Hematopoietic multipotent progenitor cell treated with erythropoietin and hydrocortisone succinate and interleukin-3 and kit ligand, for 17 days (in vitro differentiated cells): ENCODE results near the gene KCNG2.

Experiments
- DNase-seq: peaks from one replicate; pipeline ENCODE4 v3.0.0-alpha.2; 2015; ENCODE audit warnings: low spot score

The KCNG2 gene

DNA sequence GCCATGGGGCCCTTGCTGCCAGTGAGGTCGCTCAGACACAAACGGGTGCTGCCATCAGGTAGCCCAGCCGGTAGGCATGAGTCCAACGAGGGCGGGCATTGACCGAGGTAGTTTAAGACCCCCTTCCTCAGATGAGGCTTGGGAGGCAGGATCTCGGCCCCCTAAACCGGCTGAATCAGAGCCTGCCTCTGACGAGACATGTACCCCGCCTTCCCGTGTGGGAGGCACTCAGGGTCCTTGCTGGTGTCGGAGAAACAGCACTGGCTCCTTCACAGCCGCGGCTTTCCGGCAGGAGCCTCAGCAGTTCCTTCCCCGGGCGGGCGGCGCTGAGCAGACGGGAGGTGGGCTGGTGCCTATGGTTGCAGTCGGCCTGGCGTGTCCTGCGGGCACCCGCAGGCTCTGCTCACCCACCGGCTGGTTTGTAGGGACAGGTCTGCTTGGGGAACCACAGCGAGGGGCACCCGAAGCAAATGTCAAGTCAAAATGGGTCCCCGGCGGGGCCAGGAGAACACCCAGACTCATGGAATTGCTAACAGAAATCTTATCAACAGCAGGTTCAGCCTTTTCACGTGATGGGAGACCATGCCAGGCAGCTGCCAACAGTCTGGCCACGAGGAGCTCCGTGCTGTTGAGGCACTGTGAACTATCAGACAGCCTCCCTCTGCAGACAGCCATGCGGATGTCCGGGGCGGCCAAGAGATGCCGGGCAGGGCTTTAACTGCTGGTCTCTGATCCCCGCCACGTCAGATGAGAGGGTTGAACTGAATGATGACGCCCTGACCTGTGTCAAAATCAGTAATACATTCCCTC is 2.8 kb downstream of the KCNG2 start:
- no peak for DNase-seq

DNA sequence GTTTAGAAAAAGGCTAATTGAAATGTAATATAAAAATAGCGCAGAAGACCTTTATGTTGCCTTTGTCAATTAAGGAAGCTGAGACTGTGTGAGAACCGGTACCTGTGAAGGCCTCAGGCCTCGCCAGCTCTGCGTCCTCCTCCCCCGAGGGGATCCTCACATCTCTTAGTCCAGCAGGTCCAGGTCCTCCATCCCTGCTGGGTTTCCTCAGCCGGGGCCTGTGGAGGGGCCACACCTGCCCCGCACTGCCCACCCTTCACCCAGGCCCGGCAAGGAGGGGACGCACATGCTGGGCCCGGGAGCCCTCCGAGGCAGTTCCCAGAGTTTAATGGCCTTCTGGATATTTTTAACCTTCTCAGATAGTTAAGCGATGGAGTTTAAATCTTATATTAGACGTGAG is 3.5 kb downstream of the KCNG2 start:
- no peak for DNase-seq

DNA sequence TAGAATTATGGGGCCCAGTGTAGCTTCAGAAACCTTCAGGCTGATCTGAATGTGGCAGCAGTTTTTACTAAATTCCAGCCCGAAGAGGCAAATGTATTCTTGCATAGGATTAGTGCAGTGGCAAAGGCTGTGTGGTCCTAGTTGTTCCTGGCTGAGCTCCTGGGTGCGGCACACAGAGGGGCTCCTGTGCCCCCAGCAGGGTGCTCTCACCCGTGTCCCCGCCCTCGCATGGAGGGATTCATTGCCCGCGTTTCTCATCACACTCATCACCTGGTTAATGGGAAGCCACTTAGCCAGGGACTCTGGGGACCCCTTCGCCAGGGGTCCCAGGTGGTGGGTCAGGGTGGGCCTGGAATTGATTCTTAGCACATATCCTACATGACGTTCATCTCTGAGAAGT is 3.9 kb downstream of the KCNG2 start:
- no peak for DNase-seq

DNA sequence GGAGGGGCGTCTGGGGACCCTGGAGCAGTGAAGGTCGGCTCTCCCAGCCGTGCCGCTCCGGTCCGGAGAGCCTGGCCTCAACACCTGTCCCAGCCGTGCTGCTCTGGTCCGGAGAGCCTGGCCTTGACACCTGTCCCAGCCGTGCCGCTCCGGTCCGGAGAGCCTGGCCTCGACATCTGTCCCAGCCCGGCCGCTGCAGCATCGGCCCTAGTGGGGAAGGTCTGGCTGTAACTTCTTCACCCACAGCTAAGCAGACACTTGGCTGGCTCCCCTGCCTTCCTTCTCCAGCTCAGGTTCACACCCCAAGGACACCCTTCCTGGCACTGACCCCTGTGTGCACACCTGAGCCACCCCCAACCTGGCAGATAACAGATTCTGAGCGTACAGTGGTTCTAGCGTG is 4.6 kb downstream of the KCNG2 start:
- DNase-seq: no peak

DNA sequence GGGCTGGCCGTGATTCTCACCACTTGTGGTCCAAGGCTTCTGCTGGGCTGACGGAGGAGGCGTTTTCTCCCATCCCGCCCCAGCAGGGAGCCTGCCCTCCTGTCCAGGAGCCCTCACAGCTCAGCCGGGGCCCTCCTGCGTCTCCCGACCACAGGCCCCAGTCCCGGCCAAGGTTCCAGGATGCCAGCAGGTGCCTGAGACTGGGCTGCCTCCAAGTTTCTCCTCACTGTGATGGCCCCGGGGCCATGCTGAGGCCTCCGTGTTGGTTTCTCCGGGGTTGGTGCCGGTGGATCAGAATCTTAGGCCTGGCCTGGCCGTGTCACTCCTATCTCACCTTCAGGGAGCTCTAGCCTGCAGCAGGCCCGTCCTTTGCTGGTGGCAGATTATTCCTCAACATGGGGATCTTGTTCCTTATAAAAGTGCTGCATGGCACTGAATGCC is 5.9 kb downstream of the KCNG2 start:
- DNase-seq: no peak

DNA sequence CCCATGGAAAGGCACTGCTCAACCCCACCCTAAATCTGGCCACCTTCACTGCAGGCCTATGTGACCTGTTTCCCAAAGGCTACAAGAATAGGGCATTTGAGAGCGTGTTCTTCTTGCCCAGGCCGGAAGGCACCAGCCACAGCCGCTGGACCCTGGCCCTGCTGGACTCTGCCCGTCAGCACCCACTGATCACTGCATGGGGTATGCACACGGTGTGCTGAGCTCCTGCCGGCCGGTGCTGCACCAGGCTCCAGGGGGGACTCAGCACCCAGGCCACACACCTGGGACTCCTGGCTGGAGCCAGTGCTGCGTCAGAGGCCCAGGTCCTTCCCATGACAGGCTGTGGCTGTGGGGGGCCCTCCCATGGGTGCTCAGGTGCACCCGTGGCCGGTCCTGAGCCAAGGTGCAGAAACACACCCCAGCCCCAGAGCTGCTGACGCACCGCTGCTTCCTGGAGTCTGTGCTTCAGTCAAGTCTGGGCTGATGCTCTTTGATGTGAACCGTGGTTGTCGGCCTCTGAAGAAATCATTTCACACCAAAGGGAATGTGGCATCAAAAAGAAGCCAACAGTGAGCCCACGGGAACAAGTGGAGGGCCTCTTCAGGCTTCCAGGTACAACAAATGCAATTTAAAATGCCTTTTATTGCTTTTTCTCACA is 6.5 kb downstream of the KCNG2 start:
- DNase-seq: no peak

DNA sequence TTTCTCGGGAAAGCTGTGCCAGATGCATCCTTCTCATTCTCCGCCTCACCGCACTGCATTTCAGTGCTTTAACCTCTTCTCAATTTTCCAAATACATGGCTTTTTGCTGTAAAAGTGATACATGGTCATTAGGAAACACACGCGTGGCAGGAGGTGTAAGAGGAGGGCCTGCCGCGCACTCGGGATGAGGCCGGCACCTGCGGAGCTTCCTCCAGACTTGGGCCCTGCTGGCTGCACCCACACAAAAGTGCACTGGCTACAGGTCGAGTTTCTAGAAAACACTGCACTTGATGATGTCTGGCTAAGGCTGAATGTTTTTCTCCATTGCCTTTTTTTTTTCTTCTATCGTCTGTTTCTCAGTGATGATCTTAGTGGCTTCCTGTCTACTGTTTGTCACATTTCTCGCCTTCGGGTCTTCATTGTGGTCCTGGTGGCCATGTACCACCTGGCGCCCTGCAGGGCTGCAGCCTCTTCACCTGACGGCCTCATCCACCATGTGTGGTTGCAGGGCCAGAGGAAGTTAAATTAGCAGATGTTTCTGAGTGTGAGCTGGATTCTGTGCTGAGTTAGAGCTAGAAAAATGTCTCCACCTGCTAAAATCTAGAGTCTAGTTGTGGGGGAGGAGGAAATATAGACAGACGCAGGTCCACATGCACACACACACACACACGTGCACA is 7.6 kb downstream of the KCNG2 start:
- DNase-seq: no peak

DNA sequence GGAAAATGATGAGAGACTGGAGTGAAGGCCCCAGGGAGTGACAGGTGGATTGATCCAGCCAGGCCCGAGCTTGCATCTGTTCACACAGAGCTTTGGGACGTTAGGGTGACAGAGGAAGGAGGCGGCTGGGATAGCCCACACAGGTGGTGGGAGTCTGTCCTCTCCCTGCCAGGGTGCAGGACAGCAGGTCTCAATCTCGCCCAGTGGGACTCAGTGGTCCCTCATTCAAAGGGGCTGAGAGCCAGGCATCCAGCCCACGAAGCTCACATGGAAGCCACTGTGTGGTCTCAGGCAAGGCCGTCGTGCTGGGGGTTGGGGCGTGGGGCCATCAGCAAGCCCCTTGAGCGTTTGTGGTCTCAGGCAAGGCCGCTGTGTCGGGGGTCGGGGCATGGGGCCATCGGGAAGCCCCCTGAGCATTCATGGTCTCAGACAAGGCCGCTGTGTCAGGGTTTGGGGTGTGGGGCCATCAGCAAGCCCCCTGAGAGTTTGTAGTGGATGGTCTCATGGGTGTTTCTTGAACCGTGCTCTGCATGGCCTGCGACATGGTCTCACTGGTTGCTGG is 8.3 kb downstream of the KCNG2 start:
- no peak for DNase-seq

DNA sequence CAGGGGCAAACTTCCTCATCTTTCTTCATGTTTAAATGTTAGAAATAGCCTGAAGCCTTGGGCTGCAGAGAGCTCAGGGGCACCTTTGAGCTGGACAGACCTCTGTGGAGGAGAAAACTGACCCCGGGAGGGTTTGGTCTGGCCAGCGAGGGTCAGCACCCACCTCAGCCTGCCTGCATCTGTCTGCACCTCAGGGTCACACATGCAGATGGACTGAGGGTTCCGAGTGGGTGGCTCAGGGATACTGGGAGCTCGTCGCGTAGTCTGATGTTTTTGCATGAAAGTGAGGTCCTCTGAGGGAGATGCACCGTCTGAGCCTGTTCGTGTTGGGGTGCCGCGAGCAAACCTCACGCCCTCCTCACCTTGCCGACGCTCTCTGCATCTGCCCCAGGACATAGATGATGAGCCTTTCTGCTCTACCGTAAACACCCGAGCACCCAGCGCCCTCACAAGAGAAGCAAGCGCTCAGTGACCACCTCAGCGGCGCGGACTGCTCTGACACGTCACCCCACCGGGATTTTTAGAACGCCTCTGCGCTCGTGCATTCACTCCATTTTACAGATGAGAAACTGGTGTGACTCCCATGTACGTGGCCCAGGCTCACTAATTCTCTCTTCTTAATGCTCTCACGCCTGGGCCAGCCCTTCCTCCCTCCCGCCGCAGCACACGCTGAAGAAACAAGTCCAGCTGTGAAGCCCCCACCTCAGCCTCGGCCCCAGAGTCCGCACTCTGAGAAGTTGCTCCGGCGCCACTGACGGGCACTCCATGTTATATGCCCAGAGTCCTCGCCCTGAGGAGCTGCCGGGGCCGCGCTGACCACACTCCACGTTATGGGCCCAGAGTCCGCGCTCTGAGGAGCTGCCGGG is 9.5 kb downstream of the KCNG2 start:
- DNase-seq: no peak

DNA sequence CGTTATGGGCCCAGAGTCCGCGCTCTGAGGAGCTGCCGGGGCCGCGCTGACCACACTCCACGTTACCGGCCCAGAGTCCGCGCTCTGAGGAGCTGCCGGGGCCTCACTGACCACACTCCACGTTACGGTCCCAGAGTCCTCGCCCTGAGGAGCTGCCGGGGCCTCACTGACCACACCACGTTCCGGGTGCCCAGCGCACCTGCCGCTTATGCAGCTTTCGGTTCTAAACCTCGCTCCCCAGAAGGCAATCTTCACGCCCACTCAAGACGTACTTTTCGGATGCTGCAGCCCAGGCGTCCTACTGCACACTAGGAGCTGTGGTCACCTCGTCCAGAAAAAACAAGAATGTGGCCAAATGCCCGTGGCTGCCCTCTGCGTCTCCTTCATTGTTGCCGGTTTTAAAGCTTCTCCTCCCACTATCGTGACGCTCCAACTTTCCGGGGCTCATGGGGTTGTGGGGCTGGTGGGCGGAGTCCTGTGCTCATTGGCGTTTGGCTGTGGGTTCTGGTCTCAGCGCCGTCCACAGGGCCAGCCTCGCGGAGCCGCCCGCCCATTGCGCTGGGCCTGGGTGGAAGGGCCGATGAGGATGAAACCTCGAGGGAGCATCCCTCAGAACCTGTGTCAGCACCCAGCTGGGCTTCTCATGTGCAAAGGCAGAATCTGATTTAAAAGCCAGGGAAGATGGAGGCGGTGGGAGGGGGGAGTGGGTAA is 11.9 kb downstream of the KCNG2 start:
- DNase-seq: no peak

DNA sequence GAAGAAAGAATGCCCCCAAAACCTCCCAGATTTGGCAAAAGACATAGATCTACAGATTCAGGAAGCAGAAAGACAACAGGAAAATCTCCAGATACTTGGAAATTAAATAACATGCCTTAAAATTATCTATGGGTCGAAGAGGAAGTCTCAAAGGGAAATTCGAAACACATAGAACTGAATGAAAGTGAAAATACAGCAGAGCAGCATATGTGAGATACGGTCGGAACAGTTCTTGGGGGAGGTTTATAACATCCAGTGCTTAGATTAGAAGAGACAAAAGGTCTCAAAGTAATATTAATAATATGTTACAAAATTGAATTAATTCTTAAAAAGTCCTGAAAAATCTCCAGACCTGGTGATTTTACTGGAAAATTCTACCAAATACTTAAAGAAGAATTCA is 14.3 kb downstream of the KCNG2 start:
- DNase-seq: no peak

DNA sequence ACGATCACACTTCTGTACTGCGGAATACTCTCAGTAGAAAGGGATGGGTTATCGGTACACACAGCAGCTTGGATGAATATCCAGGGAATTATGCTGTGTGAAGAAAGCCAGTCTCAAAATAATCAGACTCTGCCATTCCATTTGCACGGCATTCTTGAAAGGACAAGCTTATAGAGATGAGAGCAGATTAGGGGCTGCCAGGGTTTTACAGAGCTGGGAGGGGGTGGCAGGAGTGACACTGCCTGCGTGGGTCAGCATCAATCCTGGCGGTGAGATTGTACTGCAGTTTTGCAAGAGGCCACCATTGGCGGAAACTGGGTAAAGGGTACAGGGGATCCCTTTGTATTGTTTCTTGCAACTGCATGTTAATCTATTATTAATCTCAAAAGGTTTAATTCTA is 16.6 kb downstream of the KCNG2 start:
- no peak for DNase-seq

DNA sequence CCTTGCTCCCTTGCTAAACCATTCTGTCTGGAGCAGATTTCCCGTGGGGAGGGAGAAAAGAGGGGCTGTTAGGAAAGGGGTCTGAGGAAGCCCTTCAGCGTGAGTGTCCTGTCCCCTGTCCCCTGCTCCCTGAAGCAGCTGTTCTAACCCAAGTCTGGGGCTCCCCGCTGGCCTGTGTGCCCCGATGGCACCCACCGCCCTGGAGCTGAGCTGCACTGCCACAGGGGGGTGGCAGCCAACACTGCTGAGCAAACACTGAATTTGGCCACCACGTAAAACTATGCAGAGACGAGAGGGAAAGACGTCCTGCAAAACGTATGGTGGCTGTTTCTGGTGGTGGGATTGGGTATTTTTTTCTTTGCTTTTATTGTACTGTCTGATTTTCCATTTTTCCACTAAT is 17.9 kb downstream of the KCNG2 start:
- DNase-seq: no peak

DNA sequence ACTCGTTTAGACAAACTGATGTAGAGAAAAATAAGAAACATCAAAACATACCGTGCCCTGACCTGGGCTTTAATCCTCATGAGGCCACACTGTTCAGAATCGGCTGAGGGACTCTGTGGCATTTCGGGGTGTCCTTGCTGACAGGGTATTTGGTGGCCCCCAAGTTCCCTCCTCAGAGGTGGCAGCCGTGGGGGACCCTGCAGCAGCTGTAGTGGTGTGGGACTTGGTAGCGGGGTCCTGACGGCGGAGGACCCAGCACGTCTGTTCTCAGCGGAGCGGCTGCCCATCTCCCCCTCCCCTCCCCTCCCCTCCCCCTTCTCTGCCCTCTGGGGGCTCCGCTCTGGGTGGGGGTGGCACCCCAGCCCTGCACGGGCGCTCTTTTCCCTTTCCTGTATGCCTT is 18.4 kb downstream of the KCNG2 start:
- no peak for DNase-seq

DNA sequence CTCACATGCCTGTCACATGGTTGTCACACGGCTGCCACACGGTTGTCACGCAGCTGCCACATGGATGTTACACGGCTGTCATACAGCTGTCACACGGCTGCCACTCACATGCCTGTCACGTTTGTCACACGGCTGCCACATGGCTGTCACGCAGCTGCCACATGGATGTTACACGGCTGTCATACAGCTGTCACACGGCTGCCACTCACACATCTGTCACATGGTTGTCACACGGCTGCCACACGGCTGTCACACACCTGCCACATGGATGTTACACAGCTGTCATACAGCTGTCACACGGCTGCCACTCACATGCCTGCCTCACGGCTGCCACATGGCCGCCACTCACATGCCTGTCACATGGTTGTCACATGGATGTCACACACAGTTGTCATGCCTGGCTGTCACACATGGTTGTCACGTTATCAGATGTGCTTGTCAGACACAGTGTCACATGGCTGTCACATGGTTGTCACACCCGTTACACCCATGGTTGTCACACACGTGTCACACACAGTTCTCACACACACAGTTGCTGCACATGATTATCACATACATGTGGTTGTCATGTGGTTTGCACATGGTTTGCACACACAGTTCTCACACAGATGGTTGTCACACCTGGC is 19.4 kb downstream of the KCNG2 start:
- no peak for DNase-seq

DNA sequence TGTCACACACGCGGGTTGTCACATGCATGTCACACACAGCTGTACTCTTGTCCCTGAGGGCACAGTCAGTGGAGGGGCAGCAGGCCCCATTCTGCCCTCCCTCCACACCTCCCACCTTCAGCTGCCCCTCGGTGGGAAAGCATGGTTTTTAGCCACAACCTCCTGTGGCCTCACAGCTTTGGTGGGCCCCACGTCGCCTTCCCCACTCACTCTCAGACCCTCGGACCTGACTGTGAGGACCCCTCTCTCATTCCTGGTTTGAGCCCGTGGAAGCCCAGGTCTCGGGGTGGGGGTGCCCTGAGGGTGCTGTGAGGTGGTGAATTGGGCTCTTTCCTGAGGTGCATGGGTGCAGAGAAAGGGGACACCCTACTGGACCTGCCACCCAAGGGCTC is 19.9 kb downstream of the KCNG2 start:
- no peak for DNase-seq

DNA sequence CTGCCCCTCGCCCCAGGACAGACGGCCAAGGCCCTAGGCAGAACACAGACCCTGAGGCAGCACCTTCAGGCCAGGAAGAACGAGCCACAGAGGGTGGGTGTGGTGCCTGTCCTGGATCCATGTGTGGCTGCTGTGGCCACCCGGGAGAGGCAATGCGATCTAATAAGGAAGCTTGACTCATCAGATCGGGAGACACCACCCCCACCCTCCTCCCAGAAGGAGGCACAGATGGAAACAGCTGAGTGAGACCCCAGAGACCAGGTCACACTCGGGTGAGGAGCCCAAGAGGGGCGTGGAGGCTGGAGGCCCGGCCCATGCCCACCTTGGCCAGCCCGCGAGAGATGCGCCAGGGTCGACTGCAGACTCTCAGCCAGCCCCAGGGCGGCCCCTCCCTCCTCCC is 20.3 kb downstream of the KCNG2 start:
- DNase-seq: no peak

DNA sequence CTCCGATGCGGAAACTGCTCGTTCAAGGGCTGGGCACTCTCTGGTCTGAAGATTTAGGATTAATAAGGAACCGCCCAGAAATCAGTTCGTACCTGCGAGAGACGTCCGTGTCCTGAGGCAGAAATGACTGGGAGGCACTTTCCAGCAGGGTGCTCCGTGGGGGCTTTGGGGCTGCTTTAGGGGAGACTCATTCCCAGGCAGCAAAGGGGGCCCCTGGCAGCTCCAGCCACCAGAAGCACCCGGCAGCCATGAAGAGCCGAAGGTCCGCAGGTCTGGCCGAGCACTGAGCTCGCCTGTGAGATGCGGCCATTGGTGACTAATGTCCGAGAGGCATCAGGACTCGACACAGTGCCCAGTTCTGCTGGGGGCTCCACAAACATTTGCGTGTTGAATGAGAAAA is 20.9 kb downstream of the KCNG2 start:
- no peak for DNase-seq

DNA sequence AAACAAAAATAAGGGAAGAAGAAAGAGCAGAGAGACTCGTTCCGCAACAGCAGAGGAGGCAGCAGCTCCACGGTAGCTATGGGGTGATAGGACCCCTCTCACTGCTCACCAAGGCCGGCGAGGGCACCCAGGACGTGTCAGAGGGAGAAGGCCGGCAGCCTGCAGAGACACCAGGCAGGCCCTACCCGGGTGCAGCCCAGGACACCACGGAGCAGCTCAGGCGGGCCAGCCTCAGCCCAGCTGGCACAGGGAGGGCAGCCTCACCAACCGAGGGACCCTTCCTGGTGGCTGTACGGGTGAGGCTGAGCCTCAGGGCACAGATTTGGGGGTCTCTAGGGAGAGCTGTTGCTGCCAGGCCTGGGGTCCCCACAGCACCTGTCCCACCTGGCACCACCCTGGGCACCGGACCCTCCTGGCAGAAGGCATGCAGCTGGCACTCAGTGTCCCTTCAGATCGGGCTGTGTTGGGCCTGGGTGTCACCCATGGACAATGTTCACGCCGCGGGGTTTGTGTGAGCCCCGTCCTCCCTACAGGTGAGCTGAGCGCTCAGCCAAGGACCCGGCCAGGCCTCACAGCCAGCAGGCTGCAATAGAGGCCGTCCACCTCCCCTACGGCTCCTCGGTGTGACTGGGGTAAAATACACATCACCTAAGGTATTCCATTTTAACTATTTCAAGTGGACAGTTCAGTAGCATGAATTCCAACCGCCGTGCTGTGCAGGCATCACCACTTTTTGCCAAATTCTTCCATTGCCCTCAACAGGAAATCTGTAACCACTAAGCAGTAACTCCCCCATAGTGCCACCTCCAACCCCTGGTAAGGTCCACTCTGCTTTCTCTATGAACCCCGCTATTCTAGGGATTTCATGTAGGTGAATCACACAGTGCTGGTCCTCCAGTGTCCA is 21.6 kb downstream of the KCNG2 start:
- no peak for DNase-seq

DNA sequence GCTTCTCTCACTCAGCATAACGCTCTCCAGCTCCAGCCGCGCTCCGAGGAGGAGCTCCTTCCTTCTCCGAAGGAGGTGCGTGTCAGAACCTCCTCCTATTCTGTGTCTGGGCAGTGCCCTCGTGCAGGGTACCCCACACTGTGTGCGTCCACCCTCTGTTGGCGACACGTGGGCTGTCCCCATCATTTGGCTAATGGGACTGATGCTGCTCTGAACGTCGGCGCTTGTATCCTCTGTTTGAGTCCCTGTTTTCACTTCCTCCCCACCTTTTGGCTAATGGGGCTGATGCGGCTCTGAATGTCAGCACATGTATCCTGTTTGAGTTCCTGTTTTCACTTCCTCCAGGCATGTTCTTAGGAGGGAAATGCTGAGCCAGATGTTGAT is 22.2 kb downstream of the KCNG2 start:
- no peak for DNase-seq
